Right renal pelvis (tissue), 4 donors: ENCODE measurements around the gene TOM1L2. TPM values are rescaled to one million over a fixed set of nuclear protein-coding genes. Genes with fewer than 3 reads are reported as not detected.
"Not testable (repeated sequence)": the region's sequence is repeated elsewhere in the genome, so short reads cannot be mapped to it uniquely, and the experiment has no call there.

ENCODE experiments used
- DNase-seq, 4 donors: peaks; one replicate each; pipeline ENCODE4 v3.0.0-alpha.2; 2013; ENCODE audit warnings: low read depth in 4 of 4, low spot score in 3 of 4, missing footprints in 1 of 4
- polyA plus RNA-seq, 4 donors: library from polyadenylated mRNA; unstranded; fragments of 120-200 nt; gene quantifications; one replicate each; pipeline ENCODE4 v1.2.1, GENCODE V29; 2013; ENCODE audit not compliant: insufficient read length in 4 of 4

Gene TOM1L2
- polyA plus RNA-seq, 4 donors, result 35.4 to 40.2 (median 37.6) TPM

GRCh38 chr17:17975436-17975835, 3.2 kb upstream of the TOM1L2 start:
- no peak for DNase-seq

GRCh38 chr17:17972952-17973254, 703 bp upstream of the TOM1L2 start:
- DNase-seq, result no peak

GRCh38 chr17:17971431-17972125, 622 bp downstream of the TOM1L2 start:
- no peak for DNase-seq

GRCh38 chr17:17970699-17971430, 1.3 kb downstream of the TOM1L2 start:
- no peak for DNase-seq

GRCh38 chr17:17966399-17966798, 5.8 kb downstream of the TOM1L2 start:
- DNase-seq, result no peak

GRCh38 chr17:17965152-17965721, 7.0 kb downstream of the TOM1L2 start:
- no peak for DNase-seq

- DNase-seq, result no peak
Measured at GRCh38 chr17:17964710-17965109, 7.5 kb downstream of the TOM1L2 start.

- DNase-seq, result no peak
Measured at GRCh38 chr17:17963694-17964436, 8.3 kb downstream of the TOM1L2 start.

GRCh38 chr17:17963066-17963465, 9.1 kb downstream of the TOM1L2 start:
- no peak for DNase-seq

GRCh38 chr17:17960500-17961030, 11.6 kb downstream of the TOM1L2 start:
- no peak for DNase-seq

- no peak for DNase-seq
Measured at GRCh38 chr17:17959520-17960361, 12.5 kb downstream of the TOM1L2 start.

- DNase-seq, result no peak
Measured at GRCh38 chr17:17958982-17959381, 13.2 kb downstream of the TOM1L2 start.

GRCh38 chr17:17957584-17957916, 14.7 kb downstream of the TOM1L2 start:
- DNase-seq, result no peak

GRCh38 chr17:17955790-17956341, 16.3 kb downstream of the TOM1L2 start:
- not testable (repeated sequence) for DNase-seq

GRCh38 chr17:17954079-17954478, 18.1 kb downstream of the TOM1L2 start:
- DNase-seq, result no peak

GRCh38 chr17:17952691-17953090, 19.5 kb downstream of the TOM1L2 start:
- no peak for DNase-seq

GRCh38 chr17:17951524-17951923, 20.7 kb downstream of the TOM1L2 start:
- DNase-seq, result no peak

- no peak for DNase-seq
Measured at GRCh38 chr17:17950806-17951205, 21.4 kb downstream of the TOM1L2 start.

GRCh38 chr17:17950347-17950746, 21.9 kb downstream of the TOM1L2 start:
- no peak for DNase-seq

- DNase-seq, result no peak
Measured at GRCh38 chr17:17947966-17948365, 24.2 kb downstream of the TOM1L2 start.
